HepG2 (cell line): Measurements from ENCODE around the gene UBE2C. TPM values are rescaled to one million over a fixed set of nuclear protein-coding genes. Genes with fewer than 3 reads are reported as not detected.

Experiments
- ARNT ChIP-seq: fragments of 450-650 bp; IDR thresholded peaks from 2 replicates; pipeline ENCODE4 v1.6.1; 2017
- CREM ChIP-seq, 2 experiments: sonication (generic) in 1 of 2; formaldehyde crosslinking in 1 of 2; IDR thresholded peaks; 2 replicates each; pipeline versions ENCODE4 v1.4.0 to v1.6.1; 2016 to 2020; ENCODE audit warnings: antibody characterized with exemption in 1 of 2, mild to moderate bottlenecking in 1 of 2, missing genetic modification reagents in 1 of 2
- ELF4 ChIP-seq: sonication (generic); formaldehyde crosslinking; IDR thresholded peaks from 2 replicates; pipeline ENCODE4 v1.5.0; 2020; ENCODE audit warnings: missing genetic modification reagents, mild to moderate bottlenecking, moderate library complexity, borderline replicate concordance
- FOXJ3 ChIP-seq: sonication (generic); formaldehyde crosslinking; IDR thresholded peaks from 2 replicates; pipeline ENCODE4 v1.4.0; 2020; ENCODE audit warnings: missing genetic modification reagents, mild to moderate bottlenecking, borderline replicate concordance
- KAT7 ChIP-seq: IDR thresholded peaks from 2 replicates; pipeline ENCODE4 v1.6.1; 2018; ENCODE audit warnings: borderline replicate concordance, missing compliant biosample characterization
- MYPOP ChIP-seq: sonication (generic); formaldehyde crosslinking; IDR thresholded peaks from 2 replicates; pipeline ENCODE4 v1.8.1; 2023; ENCODE audit warnings: mild to moderate bottlenecking, moderate library complexity, missing genetic modification reagents
- PAX8 ChIP-seq: sonication (generic); formaldehyde crosslinking; IDR thresholded peaks from 2 replicates; pipeline ENCODE4 v1.8.0; 2022; ENCODE audit warnings: mild to moderate bottlenecking, missing genetic modification reagents, borderline replicate concordance
- PRDM15 ChIP-seq: sonication (generic); formaldehyde crosslinking; IDR thresholded peaks from 2 replicates; pipeline ENCODE4 v1.4.0; 2020; ENCODE audit warnings: missing genetic modification reagents
- RNF219 ChIP-seq: sonication (generic); formaldehyde crosslinking; IDR thresholded peaks from 2 replicates; pipeline ENCODE4 v1.5.0; 2020; ENCODE audit warnings: mild to moderate bottlenecking, missing genetic modification reagents
- SMYD3 ChIP-seq: sonication (generic); formaldehyde crosslinking; IDR thresholded peaks from 2 replicates; pipeline ENCODE4 v1.8.1; 2023; ENCODE audit warnings: mild to moderate bottlenecking, missing genetic modification reagents
- ZC3H13 ChIP-seq: sonication (generic); formaldehyde crosslinking; IDR thresholded peaks from 2 replicates; pipeline ENCODE4 v1.8.1; 2023; ENCODE audit warnings: mild to moderate bottlenecking, missing genetic modification reagents, moderate library complexity
- ZFAT ChIP-seq: sonication (generic); formaldehyde crosslinking; conservative IDR thresholded peaks from 2 replicates; pipeline ENCODE4 v1.8.1; 2023; ENCODE audit warnings: missing genetic modification reagents, inconsistent platforms
- ZNF12 ChIP-seq: sonication (generic); formaldehyde crosslinking; IDR thresholded peaks from 2 replicates; pipeline ENCODE4 v1.5.0; 2020; ENCODE audit warnings: missing genetic modification reagents
- ZNF124 ChIP-seq: sonication (generic); formaldehyde crosslinking; IDR thresholded peaks from 2 replicates; pipeline ENCODE4 v1.4.0; 2020; ENCODE audit warnings: missing genetic modification reagents
- ZNF160 ChIP-seq: sonication (generic); formaldehyde crosslinking; IDR thresholded peaks from 2 replicates; pipeline ENCODE4 v1.8.0; 2022; ENCODE audit warnings: mild to moderate bottlenecking, inconsistent platforms, missing genetic modification reagents
- ZNF724P ChIP-seq: sonication (generic); formaldehyde crosslinking; IDR thresholded peaks from 2 replicates; pipeline ENCODE4 v1.8.0; 2022; ENCODE audit warnings: missing genetic modification reagents, borderline replicate concordance
- ZNF878 ChIP-seq: sonication (generic); formaldehyde crosslinking; IDR thresholded peaks from 2 replicates; pipeline ENCODE4 v1.8.1; 2023; ENCODE audit warnings: mild to moderate bottlenecking, missing genetic modification reagents, moderate library complexity
- polyA plus RNA-seq, 8 experiments: library from polyadenylated mRNA; depleted of rRNA in 3 of 8; stranded (reverse) in 7 of 8; unstranded in 1 of 8; fragments of >200 nt; fragmentation: Illumina TruSeq in 4 of 8; extraction: Trizol in 4 of 8; gene quantifications; 2 replicates each; pipeline versions ENCODE4 v1.2.1 to v1.2.3, GENCODE V29; 2011 to 2016; ENCODE audit warnings: low read depth in 4 of 8, missing spikeins in 1 of 8, mixed read lengths in 1 of 8; ENCODE audit not compliant: insufficient read depth in 1 of 8
- total RNA-seq, 5 experiments: library from RNA; depleted of rRNA; stranded (reverse); fragments of >200 nt; fragmentation: Illumina TruSeq; extraction: Trizol; gene quantifications; 2 replicates each; pipeline ENCODE4 v1.2.3, GENCODE V29; 2016; ENCODE audit warnings: low read depth in 1 of 5
- TF ChIP-seq, protein P1 (sequence below): sonication (generic); formaldehyde crosslinking; IDR thresholded peaks from 2 replicates; pipeline ENCODE4 v1.9.0; 2021; ENCODE audit warnings: missing genetic modification reagents, mild to moderate bottlenecking, borderline replicate concordance
- TF ChIP-seq, protein P2 (sequence below): sonication (generic); formaldehyde crosslinking; IDR thresholded peaks from 2 replicates; pipeline ENCODE4 v1.4.0; 2020; ENCODE audit warnings: missing genetic modification reagents

Gene UBE2C
- total and polyA plus RNA-seq, 2 of the 13 experiments (the other 11 are each of a cell fraction or from before 2014, with no cell fraction given), result 100 to 123 TPM

GRCh38 chr20:45857114-45857881 lies 44.9 kb downstream of the UBE2C start, which contains the start of the genes ACOT8 and ZSWIM3 (continued):
- TF ChIP-seq CREM (IDR thresholded peaks at IDR 0.05) (peak; percentile 93), CREM (CRISPR knock-in tag; IDR thresholded peaks at IDR 0.05) (peak; percentile 39; the same call in 1 of the 2 replicates), ZNF160 (CRISPR knock-in tag) (no peak), ARNT (no peak), MYPOP (CRISPR knock-in tag) (peak; percentile 75; the same call in 1 of the 2 replicates), ZNF124 (CRISPR knock-in tag) (no peak; the same call in 1 of the 2 replicates), ZNF878 (no peak), PAX8 (CRISPR knock-in tag) (no peak), FOXJ3 (CRISPR knock-in tag) (peak; percentile 55; the same call in 1 of the 2 replicates), ELF4 (CRISPR knock-in tag) (peak; percentile 99), PRDM15 (CRISPR knock-in tag) (peak; percentile 77; the same call in 1 of the 2 replicates), RNF219 (CRISPR knock-in tag) (no peak), SMYD3 (CRISPR knock-in tag) (peak; percentile 89), KAT7 (CRISPR knock-in tag) (no peak; the same call in 1 of the 2 replicates), ZNF12 (CRISPR knock-in tag) (peak; percentile 75), ZNF724P (CRISPR knock-in tag) (no peak; the same call in 1 of the 2 replicates), ZC3H13 (CRISPR knock-in tag) (no peak), ZFAT (CRISPR knock-in tag) (no peak)
- TF ChIP-seq, protein P1, sequence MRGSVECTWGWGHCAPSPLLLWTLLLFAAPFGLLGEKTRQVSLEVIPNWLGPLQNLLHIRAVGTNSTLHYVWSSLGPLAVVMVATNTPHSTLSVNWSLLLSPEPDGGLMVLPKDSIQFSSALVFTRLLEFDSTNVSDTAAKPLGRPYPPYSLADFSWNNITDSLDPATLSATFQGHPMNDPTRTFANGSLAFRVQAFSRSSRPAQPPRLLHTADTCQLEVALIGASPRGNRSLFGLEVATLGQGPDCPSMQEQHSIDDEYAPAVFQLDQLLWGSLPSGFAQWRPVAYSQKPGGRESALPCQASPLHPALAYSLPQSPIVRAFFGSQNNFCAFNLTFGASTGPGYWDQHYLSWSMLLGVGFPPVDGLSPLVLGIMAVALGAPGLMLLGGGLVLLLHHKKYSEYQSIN (CRISPR knock-in tag), result no peak
- TF ChIP-seq, protein P2, sequence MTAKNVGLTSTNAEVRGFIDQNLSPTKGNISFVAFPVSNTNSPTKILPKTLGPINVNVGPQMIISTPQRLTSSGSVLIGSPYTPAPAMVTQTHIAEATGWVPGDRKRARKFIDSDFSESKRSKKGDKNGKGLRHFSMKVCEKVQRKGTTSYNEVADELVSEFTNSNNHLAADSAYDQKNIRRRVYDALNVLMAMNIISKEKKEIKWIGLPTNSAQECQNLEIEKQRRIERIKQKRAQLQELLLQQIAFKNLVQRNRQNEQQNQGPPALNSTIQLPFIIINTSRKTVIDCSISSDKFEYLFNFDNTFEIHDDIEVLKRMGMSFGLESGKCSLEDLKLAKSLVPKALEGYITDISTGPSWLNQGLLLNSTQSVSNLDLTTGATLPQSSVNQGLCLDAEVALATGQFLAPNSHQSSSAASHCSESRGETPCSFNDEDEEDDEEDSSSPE, result peak; percentile 50
